ENCODE data around the gene XRCC4. TPM values are rescaled to one million over a fixed set of nuclear protein-coding genes. Genes with fewer than 3 reads are reported as not detected.
A peak's percentile ranks its signal among the peaks of the same experiment; 100 is the strongest.

The XRCC4 gene
- total RNA-seq, 1 donor from 2014 or later, result not detected

DNA sequence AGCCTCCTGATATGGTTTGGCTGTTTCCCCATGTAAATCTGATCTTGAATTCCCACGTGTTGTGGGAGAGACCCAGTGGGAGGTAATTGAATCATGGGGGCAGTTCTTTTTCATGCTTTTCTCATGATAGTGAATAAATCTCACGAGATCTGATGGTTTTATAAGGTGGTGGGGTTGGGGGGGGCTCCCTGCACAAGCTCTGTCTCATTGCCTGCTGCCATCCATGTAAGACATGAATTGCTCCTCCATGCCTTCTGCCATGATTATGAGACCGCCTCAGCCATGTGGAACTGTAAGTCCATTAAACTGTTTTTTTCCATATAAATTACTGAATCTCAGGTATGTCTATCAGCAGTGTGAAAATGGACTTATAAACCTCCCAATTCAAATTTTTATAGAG is 12.8 kb downstream of the XRCC4 start:
- H3K4me3 ChIP-seq, result no peak overlapping the region
- H3K27me3 ChIP-seq, result no peaks in the 10 kb centered on the region
- no peaks in the 10 kb centered on the region for H3K36me3 ChIP-seq
- DNase-seq (ENCODE audit: low spot score in 2 of 2), result no peak
- TF ChIP-seq, protein P1, sequence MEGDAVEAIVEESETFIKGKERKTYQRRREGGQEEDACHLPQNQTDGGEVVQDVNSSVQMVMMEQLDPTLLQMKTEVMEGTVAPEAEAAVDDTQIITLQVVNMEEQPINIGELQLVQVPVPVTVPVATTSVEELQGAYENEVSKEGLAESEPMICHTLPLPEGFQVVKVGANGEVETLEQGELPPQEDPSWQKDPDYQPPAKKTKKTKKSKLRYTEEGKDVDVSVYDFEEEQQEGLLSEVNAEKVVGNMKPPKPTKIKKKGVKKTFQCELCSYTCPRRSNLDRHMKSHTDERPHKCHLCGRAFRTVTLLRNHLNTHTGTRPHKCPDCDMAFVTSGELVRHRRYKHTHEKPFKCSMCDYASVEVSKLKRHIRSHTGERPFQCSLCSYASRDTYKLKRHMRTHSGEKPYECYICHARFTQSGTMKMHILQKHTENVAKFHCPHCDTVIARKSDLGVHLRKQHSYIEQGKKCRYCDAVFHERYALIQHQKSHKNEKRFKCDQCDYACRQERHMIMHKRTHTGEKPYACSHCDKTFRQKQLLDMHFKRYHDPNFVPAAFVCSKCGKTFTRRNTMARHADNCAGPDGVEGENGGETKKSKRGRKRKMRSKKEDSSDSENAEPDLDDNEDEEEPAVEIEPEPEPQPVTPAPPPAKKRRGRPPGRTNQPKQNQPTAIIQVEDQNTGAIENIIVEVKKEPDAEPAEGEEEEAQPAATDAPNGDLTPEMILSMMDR (IDR thresholded peaks at IDR 0.05), result no peak
- H3K4me1 ChIP-seq, result no peaks in the 10 kb centered on the region
- intact Hi-C loops (cut with DNase I), result no loop called here
- H3K27ac ChIP-seq, result no peak overlapping the region
- peaks cover 0 to 25% of the 10 kb centered on the region in 2 donors for H3K9me3 ChIP-seq

DNA sequence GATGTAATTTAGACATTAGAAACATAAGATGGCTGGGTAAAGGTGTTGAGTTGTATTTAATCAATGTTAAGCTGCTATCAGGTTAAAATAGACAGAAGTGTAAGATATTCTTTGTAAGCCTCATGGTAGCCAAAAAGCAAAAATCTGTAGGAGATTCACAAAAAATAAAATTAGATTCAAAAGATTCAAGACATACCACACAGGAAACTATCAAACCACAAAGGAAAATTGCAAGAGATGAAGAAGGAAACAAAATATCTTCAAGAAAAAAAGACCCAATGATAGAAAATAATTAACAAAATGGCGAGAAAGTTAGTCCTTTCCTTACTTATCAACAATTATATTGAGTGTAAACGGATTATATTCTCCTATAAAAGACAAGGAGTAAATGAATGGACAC is 15.3 kb downstream of the XRCC4 start:
- H3K4me3 ChIP-seq, result no peak overlapping the region
- H3K4me1 ChIP-seq, result peaks cover 0 to 11% of the 10 kb centered on the region in 2 donors
- no peaks in the 10 kb centered on the region for H3K27me3 ChIP-seq
- H3K27ac ChIP-seq, result no peak overlapping the region
- DNase-seq (ENCODE audit: low spot score in 2 of 2), result no peak
- TF ChIP-seq, protein P1 (IDR thresholded peaks at IDR 0.05), result no peak
- H3K9me3 ChIP-seq, result peaks cover 0 to 25% of the 10 kb centered on the region in 2 donors
- intact Hi-C loops (cut with DNase I), result no loop called here
- H3K36me3 ChIP-seq, result no peaks in the 10 kb centered on the region

DNA sequence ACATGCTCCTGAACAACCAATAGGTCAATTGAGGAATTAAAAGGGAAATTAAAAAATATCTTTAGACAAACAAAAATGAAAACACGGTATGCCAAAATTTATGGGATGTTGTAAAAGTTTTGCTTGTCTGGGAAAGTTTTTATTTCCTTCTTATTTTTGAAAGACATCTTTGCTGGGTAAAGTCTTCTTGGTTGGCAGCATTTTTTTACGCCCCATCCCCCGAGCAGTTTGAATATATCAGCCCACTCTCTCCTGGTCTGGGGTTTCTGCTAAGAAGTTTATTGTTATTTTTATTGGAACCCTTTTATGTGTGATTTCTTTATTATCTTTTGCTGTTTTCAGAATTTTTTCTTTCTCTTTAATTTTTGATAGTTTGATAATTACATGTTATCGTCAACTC is 16.3 kb downstream of the XRCC4 start:
- peaks cover 0 to 25% of the 10 kb centered on the region in 2 donors for H3K9me3 ChIP-seq
- no peaks in the 10 kb centered on the region for H3K36me3 ChIP-seq
- DNase-seq (ENCODE audit: low spot score in 2 of 2), result no peak
- peaks cover 0 to 21% of the 10 kb centered on the region in 2 donors for H3K4me1 ChIP-seq
- TF ChIP-seq, protein P1 (IDR thresholded peaks at IDR 0.05), result no peak
- intact Hi-C loops (cut with DNase I), result no loop called here
- no peak overlapping the region for H3K4me3 ChIP-seq
- no peaks in the 10 kb centered on the region for H3K27me3 ChIP-seq
- no peak overlapping the region for H3K27ac ChIP-seq

DNA sequence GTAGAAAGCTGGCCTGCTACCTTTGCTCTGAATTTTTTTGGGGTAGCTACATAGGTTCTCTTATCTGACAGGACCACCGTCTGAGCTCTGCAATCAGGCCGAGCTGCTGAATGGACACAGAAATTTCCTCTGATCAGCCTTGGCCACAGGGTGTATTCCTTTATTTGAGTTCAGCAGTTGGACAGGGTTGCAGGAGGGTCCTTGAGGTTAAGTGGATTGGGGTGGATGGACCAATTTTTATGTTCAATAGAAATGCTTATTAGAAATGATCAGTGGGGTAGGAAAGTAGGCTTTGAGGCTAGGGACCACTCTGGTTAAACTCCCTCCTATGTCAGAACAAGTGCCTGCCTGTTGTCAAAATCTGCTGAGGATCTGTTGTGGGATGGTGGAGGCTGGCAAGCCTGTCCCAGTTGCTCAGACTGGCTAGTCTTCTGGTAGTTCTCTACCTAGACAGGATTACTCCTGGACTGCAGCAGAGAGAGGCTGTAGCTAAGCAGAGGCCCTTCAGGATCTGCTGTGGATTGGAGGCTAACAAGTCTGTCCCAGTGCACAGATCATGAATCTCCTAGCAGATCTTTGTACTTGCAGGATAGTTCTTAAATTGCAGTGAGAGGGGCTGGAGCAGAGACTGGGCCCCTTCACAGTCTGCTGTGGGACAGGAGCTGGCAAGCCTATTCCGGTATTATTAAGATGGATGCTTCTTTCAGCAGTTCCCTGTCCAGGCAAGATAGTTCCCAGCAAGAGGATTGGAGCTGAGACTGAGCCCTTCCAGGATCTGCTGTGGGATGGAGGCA is 18.0 kb downstream of the XRCC4 start:
- DNase-seq (ENCODE audit: low spot score in 2 of 2), result no peak
- peaks cover 0 to 25% of the 10 kb centered on the region in 2 donors for H3K9me3 ChIP-seq
- H3K36me3 ChIP-seq, result no peaks in the 10 kb centered on the region
- H3K4me3 ChIP-seq, result no peak overlapping the region
- intact Hi-C loops (cut with DNase I), result no loop called here
- H3K4me1 ChIP-seq, result peaks cover 0 to 21% of the 10 kb centered on the region in 2 donors
- H3K27me3 ChIP-seq, result no peaks in the 10 kb centered on the region
- peak overlapping the region in 1 of 2 donors; percentile 62 for H3K27ac ChIP-seq
- TF ChIP-seq, protein P1 (IDR thresholded peaks at IDR 0.05), result no peak

DNA sequence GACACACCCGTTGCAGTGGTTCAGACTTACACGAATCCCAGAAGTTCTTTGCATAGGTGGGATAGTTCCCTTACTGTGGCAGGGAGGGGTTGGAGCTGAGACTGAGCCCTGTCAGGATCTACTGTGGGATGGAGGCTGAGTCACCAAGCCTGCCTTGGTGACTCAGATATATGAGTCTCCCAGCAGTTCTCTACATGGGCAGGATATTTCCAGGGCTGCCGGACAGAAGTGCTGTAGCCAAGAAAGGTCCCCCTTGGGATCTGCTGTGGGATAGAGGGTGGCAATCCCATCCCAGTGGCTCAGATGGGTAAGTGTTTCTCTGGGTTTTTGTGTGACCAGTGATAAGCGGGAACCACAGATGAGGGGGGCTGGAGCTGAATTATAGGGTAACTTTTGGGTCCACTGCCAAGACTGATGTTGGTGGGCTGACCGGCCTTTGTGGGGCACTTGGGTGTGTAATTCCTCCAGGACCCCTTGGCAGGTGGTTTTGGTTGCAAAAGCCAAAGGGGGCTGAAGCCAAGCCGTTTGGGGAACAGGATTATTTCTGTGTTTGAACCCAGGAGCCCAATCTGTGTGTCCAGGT is 18.7 kb downstream of the XRCC4 start:
- H3K4me1 ChIP-seq, result peaks cover 0 to 21% of the 10 kb centered on the region in 2 donors
- peaks cover 0 to 25% of the 10 kb centered on the region in 2 donors for H3K9me3 ChIP-seq
- no peaks in the 10 kb centered on the region for H3K36me3 ChIP-seq
- intact Hi-C loops (cut with DNase I), result loop anchor here (2.0 kb wide), 1 partner anchor 19 kb away; the partner anchor contains the start of genes TMEM167A and XRCC4
- H3K4me3 ChIP-seq, result no peak overlapping the region
- no peaks in the 10 kb centered on the region for H3K27me3 ChIP-seq
- TF ChIP-seq, protein P1 (IDR thresholded peaks at IDR 0.05), result no peak
- peak overlapping the region in 1 of 2 donors; percentile 62 for H3K27ac ChIP-seq
- peak in 1 of 2 donors; percentile 78 for DNase-seq (ENCODE audit: low spot score in 2 of 2)
